Smooth muscle cell (in vitro differentiated cells): ENCODE measurements around the gene TMEM201. TPM values are rescaled to one million over a fixed set of nuclear protein-coding genes. Genes with fewer than 3 reads are reported as not detected.

Experiments
- DNase-seq: peaks from one replicate; lab custom pipeline; 2025; ENCODE audit not compliant: unreplicated experiment; lab: John Stamatoyannopoulos, UW
- H2AFZ ChIP-seq: fragments of 200-600 bp; sonication (generic); 2 replicates; pipeline ENCODE4 v1.6.0; 2016; ENCODE audit warnings: antibody characterized with exemption, low read depth, mild to moderate bottlenecking
- H3F3A ChIP-seq: fragments of 200-600 bp; sonication (generic); 2 replicates; pipeline ENCODE4 v1.6.0; 2017; ENCODE audit warnings: antibody characterized with exemption, low read depth
- H3K27ac ChIP-seq: fragments of 200-600 bp; sonication (generic); 2 replicates; pipeline ENCODE4 v1.5.1; 2016; ENCODE audit warnings: low read depth, mild to moderate bottlenecking
- H3K27me3 ChIP-seq: fragments of 200-600 bp; sonication (generic); 2 replicates; pipeline ENCODE4 v1.6.1; 2016; ENCODE audit warnings: low read depth, mild to moderate bottlenecking
- H3K36me3 ChIP-seq: fragments of 200-600 bp; sonication (generic); 2 replicates; pipeline ENCODE4 v1.5.1; 2016; ENCODE audit warnings: low read depth
- H3K4me1 ChIP-seq: fragments of 200-600 bp; sonication (generic); 2 replicates; pipeline ENCODE4 v1.5.1; 2016; ENCODE audit warnings: low read depth
- H3K4me2 ChIP-seq: fragments of 200-600 bp; sonication (generic); 2 replicates; pipeline ENCODE4 v1.6.0; 2016; ENCODE audit warnings: mild to moderate bottlenecking
- H3K4me3 ChIP-seq: fragments of 200-600 bp; sonication (generic); 2 replicates; pipeline ENCODE4 v1.5.1; 2016; ENCODE audit warnings: mild to moderate bottlenecking
- H3K79me2 ChIP-seq: fragments of 200-600 bp; sonication (generic); 2 replicates; pipeline ENCODE4 v1.6.0; 2016; ENCODE audit warnings: low read depth, mild to moderate bottlenecking
- H3K9ac ChIP-seq: fragments of 200-600 bp; sonication (generic); 2 replicates; pipeline ENCODE4 v1.6.0; 2016; ENCODE audit warnings: low read depth
- H3K9me3 ChIP-seq: fragments of 200-600 bp; sonication (generic); replicated peaks from 2 replicates; pipeline ENCODE4 v1.5.1; 2016; ENCODE audit warnings: low read depth
- H4K20me1 ChIP-seq: fragments of 200-600 bp; sonication (generic); 2 replicates; pipeline ENCODE4 v1.6.0; 2016; ENCODE audit warnings: low read depth
- WGBS: methylation state at CpG from one replicate; pipeline ENCODE4 v1.1.7; 2016; ENCODE audit warnings: low lambda C conversion rate; 5-methylcytosine and 5-hydroxymethylcytosine counted together
- polyA plus RNA-seq: library from polyadenylated mRNA; unstranded; fragments of >200 nt; fragmentation: Nextera tagmentation; extraction: Ambion mirVana; gene quantifications from 2 replicates; pipeline ENCODE4 v1.2.1, GENCODE V29; 2016
- total RNA-seq: library from RNA; depleted of rRNA; stranded (reverse); fragments of >200 nt; gene quantifications from 2 replicates; pipeline ENCODE4 v1.2.3, GENCODE V29; 2014
- TF ChIP-seq, protein P1 (sequence below): fragments of 200-600 bp; sonication (generic); IDR thresholded peaks from 2 replicates; pipeline ENCODE4 v1.5.1; 2017; ENCODE audit warnings: borderline replicate concordance, mild to moderate bottlenecking, antibody characterized with exemption; ENCODE audit not compliant: insufficient read depth, poor library complexity, severe bottlenecking

Gene TMEM201
- total and polyA plus RNA-seq, 2 experiments from 2014 or later, result 2.4 to 8.8 TPM

- Histone ChIP-seq H3K4me2 (no peak overlapping the region), H2AFZ (no peak overlapping the region), H3F3A (no peaks in the 10 kb centered on the region), H3K27ac (no peak overlapping the region), H3K4me3 (no peak overlapping the region), H3K36me3 (no peaks in the 10 kb centered on the region), H3K79me2 (no peaks in the 10 kb centered on the region), H3K4me1 (no peaks in the 10 kb centered on the region), H3K27me3 (no peaks in the 10 kb centered on the region), H4K20me1 (no peaks in the 10 kb centered on the region), H3K9ac (no peak overlapping the region), H3K9me3 (no peaks in the 10 kb centered on the region)
- no peak for DNase-seq
- TF ChIP-seq, protein P1, sequence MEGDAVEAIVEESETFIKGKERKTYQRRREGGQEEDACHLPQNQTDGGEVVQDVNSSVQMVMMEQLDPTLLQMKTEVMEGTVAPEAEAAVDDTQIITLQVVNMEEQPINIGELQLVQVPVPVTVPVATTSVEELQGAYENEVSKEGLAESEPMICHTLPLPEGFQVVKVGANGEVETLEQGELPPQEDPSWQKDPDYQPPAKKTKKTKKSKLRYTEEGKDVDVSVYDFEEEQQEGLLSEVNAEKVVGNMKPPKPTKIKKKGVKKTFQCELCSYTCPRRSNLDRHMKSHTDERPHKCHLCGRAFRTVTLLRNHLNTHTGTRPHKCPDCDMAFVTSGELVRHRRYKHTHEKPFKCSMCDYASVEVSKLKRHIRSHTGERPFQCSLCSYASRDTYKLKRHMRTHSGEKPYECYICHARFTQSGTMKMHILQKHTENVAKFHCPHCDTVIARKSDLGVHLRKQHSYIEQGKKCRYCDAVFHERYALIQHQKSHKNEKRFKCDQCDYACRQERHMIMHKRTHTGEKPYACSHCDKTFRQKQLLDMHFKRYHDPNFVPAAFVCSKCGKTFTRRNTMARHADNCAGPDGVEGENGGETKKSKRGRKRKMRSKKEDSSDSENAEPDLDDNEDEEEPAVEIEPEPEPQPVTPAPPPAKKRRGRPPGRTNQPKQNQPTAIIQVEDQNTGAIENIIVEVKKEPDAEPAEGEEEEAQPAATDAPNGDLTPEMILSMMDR, result no peak
- 82% methylated on average over 6 of the region's 6 CpGs for WGBS
Observed at GRCh38 chr1:9639227-9639626, 50.5 kb downstream of the TMEM201 start.

- no peaks in the 10 kb centered on the region for H4K20me1 ChIP-seq
- no peak overlapping the region for H2AFZ ChIP-seq
- H3K4me1 ChIP-seq, result no peaks in the 10 kb centered on the region
- H3K36me3 ChIP-seq, result no peaks in the 10 kb centered on the region
- no peak overlapping the region for H3K4me3 ChIP-seq
- H3K9ac ChIP-seq, result no peak overlapping the region
- TF ChIP-seq, protein P1, result no peak
- H3K27ac ChIP-seq, result no peak overlapping the region
- no peaks in the 10 kb centered on the region for H3K79me2 ChIP-seq
- no peak overlapping the region for H3K4me2 ChIP-seq
- no peak for DNase-seq
- H3K27me3 ChIP-seq, result peaks cover 5% of the 10 kb centered on the region
- no peaks in the 10 kb centered on the region for H3K9me3 ChIP-seq
- no peaks in the 10 kb centered on the region for H3F3A ChIP-seq
- WGBS, result 75% methylated on average over 8 of the region's 8 CpGs
Observed at GRCh38 chr1:9643351-9644256, 54.9 kb downstream of the TMEM201 start.

- H3K4me1 ChIP-seq, result peaks cover under 1% of the 10 kb centered on the region
- H3K79me2 ChIP-seq, result no peaks in the 10 kb centered on the region
- H3K4me3 ChIP-seq, result no peak overlapping the region
- H3K27me3 ChIP-seq, result peaks cover 25% of the 10 kb centered on the region
- WGBS, result 94% methylated on average over 13 of the region's 13 CpGs
- H3K4me2 ChIP-seq, result no peak overlapping the region
- H2AFZ ChIP-seq, result no peak overlapping the region
- no peak overlapping the region for H3K9ac ChIP-seq
- DNase-seq, result no peak
- TF ChIP-seq, protein P1, result no peak
- H3K9me3 ChIP-seq, result no peaks in the 10 kb centered on the region
- H4K20me1 ChIP-seq, result no peaks in the 10 kb centered on the region
- H3K36me3 ChIP-seq, result no peaks in the 10 kb centered on the region
- no peak overlapping the region for H3K27ac ChIP-seq
- H3F3A ChIP-seq, result no peaks in the 10 kb centered on the region
Observed at GRCh38 chr1:9646037-9646436, 57.3 kb downstream of the TMEM201 start.
